HG02938 (cell line): ENCODE results near the gene PLXNA2.

ENCODE experiments used
- ATAC-seq: cut with Tn5 transposase; IDR thresholded peaks from one replicate; pipeline ENCODE4 v1.9.1; 2021; ENCODE audit warnings: mild to moderate bottlenecking, moderate library complexity; ENCODE audit not compliant: unreplicated experiment

PLXNA2 gene

GRCh38 chr1:208224192-208224713 is 19.9 kb downstream of the PLXNA2 start:
- ATAC-seq: no peak

GRCh38 chr1:208223136-208223535 is 21.0 kb downstream of the PLXNA2 start:
- no peak for ATAC-seq

GRCh38 chr1:208222376-208223126 is 21.6 kb downstream of the PLXNA2 start:
- ATAC-seq: no peak

- ATAC-seq: no peak
Measured at GRCh38 chr1:208221291-208221622, 22.9 kb downstream of the PLXNA2 start.

- ATAC-seq: no peak
Measured at GRCh38 chr1:208219659-208220282, 24.4 kb downstream of the PLXNA2 start.

GRCh38 chr1:208219098-208219658 is 25.0 kb downstream of the PLXNA2 start:
- no peak for ATAC-seq

GRCh38 chr1:208218237-208219097 is 25.7 kb downstream of the PLXNA2 start:
- ATAC-seq: no peak

GRCh38 chr1:208217781-208218180 is 26.4 kb downstream of the PLXNA2 start:
- no peak for ATAC-seq

- ATAC-seq: no peak
Measured at GRCh38 chr1:208216806-208217205, 27.4 kb downstream of the PLXNA2 start.

GRCh38 chr1:208216062-208216461 is 28.1 kb downstream of the PLXNA2 start:
- ATAC-seq: no peak

- no peak for ATAC-seq
Measured at GRCh38 chr1:208215393-208215792, 28.8 kb downstream of the PLXNA2 start.

- no peak for ATAC-seq
Measured at GRCh38 chr1:208213786-208214185, 30.4 kb downstream of the PLXNA2 start.

GRCh38 chr1:208212893-208213292 is 31.3 kb downstream of the PLXNA2 start:
- ATAC-seq: no peak

GRCh38 chr1:208211921-208212843 is 32.0 kb downstream of the PLXNA2 start:
- ATAC-seq: no peak

- no peak for ATAC-seq
Measured at GRCh38 chr1:208209896-208210589, 34.1 kb downstream of the PLXNA2 start.

- no peak for ATAC-seq
Measured at GRCh38 chr1:208209286-208209685, 34.9 kb downstream of the PLXNA2 start.

- no peak for ATAC-seq
Measured at GRCh38 chr1:208208132-208208487, 36.1 kb downstream of the PLXNA2 start.

GRCh38 chr1:208207388-208208131 is 36.6 kb downstream of the PLXNA2 start:
- no peak for ATAC-seq
